GM12872 (cell line): ENCODE data around the gene ACAA2.

ENCODE experiments used
- CTCF ChIP-seq: IDR thresholded peaks from 3 replicates; pipeline ENCODE4 v1.5.1; 2011; ENCODE audit warnings: low read depth, mild to moderate bottlenecking, low read length, moderate library complexity; ENCODE audit not compliant: insufficient read depth

The ACAA2 gene

DNA sequence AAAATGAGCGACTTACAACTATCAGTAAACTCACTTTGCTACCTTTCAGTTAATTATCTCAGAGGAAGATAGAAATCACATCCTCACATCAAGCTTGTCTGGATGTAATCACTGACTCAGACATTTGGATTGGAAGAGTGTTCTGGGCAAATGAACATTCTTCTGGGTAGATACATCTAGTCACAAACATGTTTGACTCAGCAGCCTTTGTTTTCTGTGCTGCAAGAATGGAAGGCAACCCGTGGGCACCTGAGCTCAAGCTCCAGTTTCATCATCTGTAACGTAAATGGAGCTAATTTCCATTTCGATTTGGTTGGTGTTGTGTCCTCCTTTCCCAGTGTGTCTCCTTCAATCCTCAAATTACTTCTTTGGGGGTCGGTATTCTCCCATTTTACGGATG lies 58.5 kb downstream of the ACAA2 start:
- TF ChIP-seq CTCF = no peak

GRCh38 chr18:49753643-49754042 lies 59.7 kb downstream of the ACAA2 start:
- no peak for TF ChIP-seq CTCF

DNA sequence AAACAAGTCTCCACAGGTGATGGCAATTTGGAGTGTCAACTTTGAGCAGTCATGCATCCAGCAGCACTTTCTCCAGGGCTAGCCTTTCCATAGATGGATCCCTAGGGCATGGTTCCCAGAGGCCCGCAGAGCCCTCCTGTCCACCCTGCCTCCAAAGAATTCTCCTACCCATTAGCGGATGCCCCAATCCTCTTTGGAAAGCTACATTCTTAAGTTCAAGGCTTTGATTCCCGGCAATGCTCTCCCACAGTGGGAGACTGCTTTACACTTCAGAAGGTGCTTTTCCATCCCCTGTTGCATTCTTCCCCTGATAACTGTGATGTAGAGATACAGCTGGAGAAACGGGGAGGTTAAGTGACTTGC lies 61.3 kb downstream of the ACAA2 start:
- TF ChIP-seq CTCF = no peak

- no peak for TF ChIP-seq CTCF
These were observed 61.8 kb downstream of the ACAA2 start for GRCh38 chr18:49751427-49752094.

DNA sequence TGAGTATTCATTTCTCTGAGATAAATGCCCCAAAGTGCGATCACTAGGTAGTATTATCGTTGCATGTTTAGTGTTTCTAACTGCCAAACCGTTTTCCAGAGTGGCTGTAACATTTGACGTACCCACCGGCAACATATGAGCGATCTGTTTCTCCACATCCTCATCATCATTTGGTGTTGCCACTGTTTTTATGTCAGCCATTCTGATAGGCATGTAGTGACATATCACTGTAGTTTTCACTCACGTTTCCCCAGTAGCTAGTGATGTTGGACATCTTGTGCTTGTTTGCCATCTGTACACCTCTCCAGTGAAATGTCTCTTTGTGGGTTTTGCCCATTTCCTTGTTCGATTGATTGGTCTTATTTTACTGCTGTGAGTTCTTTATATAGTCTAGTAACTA lies 63.8 kb downstream of the ACAA2 start:
- no peak for TF ChIP-seq CTCF

GRCh38 chr18:49747876-49748275 lies 65.5 kb downstream of the ACAA2 start:
- TF ChIP-seq CTCF = no peak

DNA sequence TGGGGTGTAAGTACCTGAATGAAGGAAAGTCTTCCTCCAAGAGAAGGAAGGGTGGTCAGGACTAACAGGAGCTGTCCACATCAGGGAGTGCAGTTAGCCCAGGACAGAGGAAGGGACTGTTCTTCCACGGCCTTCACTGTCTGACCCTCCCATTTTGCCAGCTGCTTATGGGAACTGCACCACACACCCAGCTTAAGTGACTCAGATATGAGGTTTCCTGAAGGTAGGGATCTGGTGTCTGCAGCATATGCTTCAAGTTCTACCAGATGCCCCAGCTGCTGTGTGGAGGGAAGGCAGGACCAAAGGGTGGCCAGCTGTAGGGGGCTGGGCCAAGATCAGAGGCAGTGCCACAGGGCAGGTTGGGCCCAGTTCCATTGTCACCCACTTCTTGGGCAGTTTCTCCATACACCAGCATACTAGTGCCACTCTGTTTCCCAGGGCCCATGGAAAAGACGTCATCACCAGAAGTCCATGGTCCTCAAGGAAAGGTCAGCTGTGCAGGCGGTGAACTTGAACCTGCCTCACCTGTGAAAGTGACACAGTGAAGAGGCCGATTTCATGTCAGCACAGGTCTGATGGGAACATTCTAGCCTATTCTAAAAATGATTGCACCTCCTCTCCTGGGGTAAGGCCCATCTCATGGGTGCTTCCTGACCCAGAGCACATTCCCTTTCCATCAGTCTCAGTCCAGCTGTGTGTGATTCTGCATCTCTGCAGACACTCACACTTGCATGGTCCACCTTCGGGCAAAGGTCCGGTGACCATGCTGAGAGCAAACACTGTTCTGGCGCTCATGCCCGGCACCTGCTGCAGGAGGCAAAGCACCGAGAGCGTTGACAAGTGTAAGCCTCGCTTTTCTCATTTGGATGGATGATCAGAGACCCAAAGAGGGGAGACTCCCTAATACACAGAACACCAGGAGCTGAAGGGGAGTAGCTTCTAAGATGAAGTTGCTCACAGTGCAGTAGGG lies 68.0 kb downstream of the ACAA2 start:
- TF ChIP-seq CTCF = no peak
